Tibial artery (tissue), 4 donors: ENCODE data around the gene NUP155.

Source experiments
- DNase-seq, 2 donors: peaks; one replicate each; pipeline ENCODE4 v3.0.0-alpha.2; 2019
- H3K27ac ChIP-seq, 2 donors: fragments of 200-600 bp; sonication (generic) in 1 of 2; 1 replicate in 1 of 2; 2 replicates in 1 of 2; pipeline ENCODE4 v1.5.1; 2018 to 2019; ENCODE audit warnings: mild to moderate bottlenecking in 1 of 2
- H3K27me3 ChIP-seq, 2 donors: fragments of 200-600 bp; sonication (generic) in 1 of 2; one replicate each; pipeline versions ENCODE4 v1.5.1 to v1.6.0; 2016 to 2019
- H3K36me3 ChIP-seq, 3 donors: fragments of 200-600 bp; sonication (generic) in 2 of 3; one replicate each; pipeline ENCODE4 v1.5.1; 2016 to 2019; ENCODE audit warnings: mild to moderate bottlenecking in 2 of 3
- H3K4me1 ChIP-seq, 4 donors: fragments of 200-600 bp; sonication (generic) in 2 of 4; 1 replicate in 3 of 4; 2 replicates in 1 of 4; pipeline ENCODE4 v1.5.1; 2016 to 2019
- H3K4me3 ChIP-seq, 2 donors: fragments of 200-600 bp; sonication (generic) in 1 of 2; 1 replicate in 1 of 2; 2 replicates in 1 of 2; pipeline ENCODE4 v1.5.1; 2018 to 2019; ENCODE audit warnings: mild to moderate bottlenecking in 2 of 2
- H3K9me3 ChIP-seq, 3 donors: fragments of 200-600 bp; sonication (generic) in 1 of 3; one replicate each; pipeline ENCODE4 v1.5.1; 2016 to 2019
- intact Hi-C: fragments of 100-400 bp; cut with DNase I; formaldehyde crosslinking; loops from one replicate; pipeline ENCODE4 v1.15.0; 2023; ENCODE audit warnings: low total_unique reads
- TF ChIP-seq, protein P1 (sequence below), 2 experiments: fragments of 200-600 bp in 1 of 2; fragments of 450-650 bp in 1 of 2; IDR thresholded peaks; one replicate each; pipeline ENCODE4 v1.5.1; 2017 to 2019; ENCODE audit warnings: antibody characterized with exemption in 2 of 2, mild to moderate bottlenecking in 1 of 2, moderate library complexity in 1 of 2

NUP155 gene

GRCh38 chr5:37255774-37256358 is 115.0 kb downstream of the NUP155 start:
- H3K4me3 ChIP-seq: no peak overlapping the region
- DNase-seq: no peak
- intact Hi-C loops: no loop called here
- H3K36me3 ChIP-seq: no peaks in the 10 kb centered on the region
- no peaks in the 10 kb centered on the region for H3K9me3 ChIP-seq
- no peaks in the 10 kb centered on the region for H3K27me3 ChIP-seq
- no peak overlapping the region for H3K27ac ChIP-seq
- H3K4me1 ChIP-seq: no peaks in the 10 kb centered on the region
- TF ChIP-seq, protein P1, sequence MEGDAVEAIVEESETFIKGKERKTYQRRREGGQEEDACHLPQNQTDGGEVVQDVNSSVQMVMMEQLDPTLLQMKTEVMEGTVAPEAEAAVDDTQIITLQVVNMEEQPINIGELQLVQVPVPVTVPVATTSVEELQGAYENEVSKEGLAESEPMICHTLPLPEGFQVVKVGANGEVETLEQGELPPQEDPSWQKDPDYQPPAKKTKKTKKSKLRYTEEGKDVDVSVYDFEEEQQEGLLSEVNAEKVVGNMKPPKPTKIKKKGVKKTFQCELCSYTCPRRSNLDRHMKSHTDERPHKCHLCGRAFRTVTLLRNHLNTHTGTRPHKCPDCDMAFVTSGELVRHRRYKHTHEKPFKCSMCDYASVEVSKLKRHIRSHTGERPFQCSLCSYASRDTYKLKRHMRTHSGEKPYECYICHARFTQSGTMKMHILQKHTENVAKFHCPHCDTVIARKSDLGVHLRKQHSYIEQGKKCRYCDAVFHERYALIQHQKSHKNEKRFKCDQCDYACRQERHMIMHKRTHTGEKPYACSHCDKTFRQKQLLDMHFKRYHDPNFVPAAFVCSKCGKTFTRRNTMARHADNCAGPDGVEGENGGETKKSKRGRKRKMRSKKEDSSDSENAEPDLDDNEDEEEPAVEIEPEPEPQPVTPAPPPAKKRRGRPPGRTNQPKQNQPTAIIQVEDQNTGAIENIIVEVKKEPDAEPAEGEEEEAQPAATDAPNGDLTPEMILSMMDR (IDR thresholded peaks at IDR 0.05): no peak

DNA sequence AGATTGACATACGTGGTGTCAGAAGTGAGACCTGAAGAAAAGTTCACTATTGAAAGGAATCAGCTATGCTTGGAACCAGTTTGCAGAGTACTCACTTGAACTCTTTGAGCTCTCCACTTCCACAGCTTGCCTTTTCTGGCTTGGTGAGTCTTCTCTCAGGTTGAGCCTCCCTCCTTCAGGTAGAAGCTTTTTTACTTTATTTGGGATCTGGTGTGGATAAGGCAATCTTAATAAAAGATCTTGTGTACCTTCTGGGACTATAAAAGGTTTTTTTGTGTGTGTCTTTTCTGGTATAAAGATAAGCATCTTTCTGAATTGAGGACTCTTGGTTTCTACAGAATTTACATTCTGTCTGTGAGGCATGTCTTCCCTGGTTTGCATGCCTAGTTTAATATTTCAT is 116.3 kb downstream of the NUP155 start:
- no peak overlapping the region for H3K4me3 ChIP-seq
- H3K9me3 ChIP-seq: no peaks in the 10 kb centered on the region
- intact Hi-C loops: no loop called here
- no peaks in the 10 kb centered on the region for H3K27me3 ChIP-seq
- H3K4me1 ChIP-seq: peaks cover 0 to 7% (median 2%) of the 10 kb centered on the region in 4 donors
- DNase-seq: no peak
- TF ChIP-seq, protein P1 (IDR thresholded peaks at IDR 0.05): no peak
- H3K27ac ChIP-seq: no peak overlapping the region
- H3K36me3 ChIP-seq: no peaks in the 10 kb centered on the region

GRCh38 chr5:37251665-37252064 is 119.2 kb downstream of the NUP155 start:
- Histone ChIP-seq H3K4me1 (peaks cover 0 to 26% (median 16%) of the 10 kb centered on the region in 4 donors), H3K9me3 (no peaks in the 10 kb centered on the region), H3K27ac (peak overlapping the region in 1 of 2 donors; percentile 19), H3K4me3 (no peak overlapping the region), H3K36me3 (no peaks in the 10 kb centered on the region), H3K27me3 (no peaks in the 10 kb centered on the region)
- intact Hi-C loops: no loop called here
- no peak for DNase-seq
- TF ChIP-seq, protein P1 (IDR thresholded peaks at IDR 0.05): no peak

GRCh38 chr5:37249815-37250164 is 121.1 kb downstream of the NUP155 start:
- intact Hi-C loops: no loop called here
- H3K4me1 ChIP-seq: peaks cover 0 to 39% (median 17%) of the 10 kb centered on the region in 4 donors
- no peaks in the 10 kb centered on the region for H3K27me3 ChIP-seq
- no peaks in the 10 kb centered on the region for H3K36me3 ChIP-seq
- H3K27ac ChIP-seq: peak overlapping the region; percentile 96
- no peaks in the 10 kb centered on the region for H3K9me3 ChIP-seq
- H3K4me3 ChIP-seq: peak overlapping the region; percentile 74 to 75
- DNase-seq: no peak
- TF ChIP-seq, protein P1 (IDR thresholded peaks at IDR 0.05): no peak

GRCh38 chr5:37248970-37249814 is 121.7 kb downstream of the NUP155 start, which contains the start of gene CPLANE1:
CPLANE1 (minus strand) TSS chr5:37249376; CDS start chr5:37247698, 1,678 bp downstream.
- DNase-seq: peak; percentile 66 to 88
- H3K27me3 ChIP-seq: no peaks in the 10 kb centered on the region
- no peaks in the 10 kb centered on the region for H3K36me3 ChIP-seq
- H3K9me3 ChIP-seq: no peaks in the 10 kb centered on the region
- peak within 1 kb of the TSS; percentile 74 to 75 for H3K4me3 ChIP-seq
- H3K27ac ChIP-seq: peak within 1 kb of the TSS; percentile 96
- intact Hi-C loops: no loop called here
- H3K4me1 ChIP-seq: peaks cover 0 to 39% (median 17%) of the 10 kb centered on the region in 4 donors
- TF ChIP-seq, protein P1 (IDR thresholded peaks at IDR 0.05): no peak
